Spleen (tissue), 7 donors: Measurements from ENCODE around the gene PP2D1.

Experiments used
- CTCF ChIP-seq, 11 experiments: fragments of 200-600 bp in 7 of 11; fragments of 450-650 bp in 4 of 11; sonication (generic) in 4 of 11; IDR thresholded peaks in 8 of 11; conservative IDR thresholded peaks in 3 of 11; 1 replicate in 7 of 11; 2 replicates in 4 of 11; pipeline versions ENCODE4 v1.4.0 to v1.8.0; 2016 to 2021; ENCODE audit warnings: antibody characterized with exemption in 11 of 11, inconsistent platforms in 4 of 11, mild to moderate bottlenecking in 1 of 11
- POLR2A ChIP-seq, 3 donors: fragments of 450-650 bp; IDR thresholded peaks; one replicate each; pipeline ENCODE4 v1.5.1; 2017; ENCODE audit warnings: antibody characterized with exemption in 3 of 3, mild to moderate bottlenecking in 1 of 3
- POLR2AphosphoS5 ChIP-seq, 3 donors: sonication (generic); formaldehyde crosslinking; IDR thresholded peaks; one replicate each; pipeline ENCODE4 v1.5.1; 2017; ENCODE audit warnings: antibody characterized with exemption in 3 of 3
- donor health status: DM: no; HTN: no; CAD: no; lungs with moderate emphysema.
- donor health status: DM: no; HTN: no; CAD: no.
- donor health status: DM: no; HTN: no; CAD: no.

GRCh38 chr3:20042331-20042730 lies 30.3 kb upstream of the PP2D1 start:
- no peak for TF ChIP-seq CTCF (IDR thresholded peaks at IDR 0.05 in 8 of 11, conservative IDR thresholded peaks at IDR 0.05 in 3 of 11)
- no peak for TF ChIP-seq POLR2A (IDR thresholded peaks at IDR 0.05)
- no peak for TF ChIP-seq POLR2AphosphoS5 (IDR thresholded peaks at IDR 0.05)
